Heart right ventricle (tissue), 16 donors: ENCODE measurements around the gene TFRC. TPM values are rescaled to one million over a fixed set of nuclear protein-coding genes. Genes with fewer than 3 reads are reported as not detected.
"Not testable (repeated sequence)": the region's sequence is repeated elsewhere in the genome, so short reads cannot be mapped to it uniquely, and the experiment has no call there.

Experiments used
- ATAC-seq, 8 donors: fragments of 200-7000 bp; cut with Tn5 transposase; one replicate each; pipeline ENCODE4 v1.9.1; 2020; ENCODE audit warnings: mild to moderate bottlenecking in 8 of 8, moderate library complexity in 8 of 8, moderate number of reproducible peaks in 1 of 8
- DNase-seq, 2 donors: peaks; one replicate each; pipeline ENCODE4 v3.0.0-alpha.2; 2020
- H3K27ac ChIP-seq, 10 donors: fragments of 200-600 bp; sonication (generic) in 2 of 10; one replicate each; pipeline versions ENCODE4 v1.5.0 to v1.8.0; 2020 to 2022; ENCODE audit warnings: mild to moderate bottlenecking in 3 of 10
- H3K27me3 ChIP-seq, 7 donors: fragments of 200-600 bp; one replicate each; pipeline ENCODE4 v1.8.0; 2021 to 2022; ENCODE audit warnings: mild to moderate bottlenecking in 2 of 7
- H3K36me3 ChIP-seq, 9 donors: fragments of 200-600 bp; sonication (generic) in 1 of 9; one replicate each; pipeline versions ENCODE4 v1.5.0 to v1.8.0; 2020 to 2022; ENCODE audit warnings: mild to moderate bottlenecking in 2 of 9
- H3K4me1 ChIP-seq, 9 donors: fragments of 200-600 bp; sonication (generic) in 1 of 9; one replicate each; pipeline versions ENCODE4 v1.5.0 to v1.8.0; 2020 to 2022; ENCODE audit warnings: mild to moderate bottlenecking in 4 of 9
- H3K4me3 ChIP-seq, 10 donors: fragments of 200-600 bp; sonication (generic) in 2 of 10; one replicate each; pipeline versions ENCODE4 v1.5.0 to v1.8.0; 2020 to 2022; ENCODE audit warnings: mild to moderate bottlenecking in 7 of 10, moderate library complexity in 2 of 10
- H3K9me3 ChIP-seq, 11 donors: fragments of 200-600 bp in 10 of 11; sonication (generic) in 2 of 11; one replicate each; pipeline versions ENCODE4 v1.5.0 to v1.8.0; 2013 to 2022; ENCODE audit warnings: mild to moderate bottlenecking in 2 of 11, control low read depth in 1 of 11, moderate library complexity in 1 of 11
- CTCF ChIP-seq, 9 donors: fragments of 200-600 bp; sonication (generic) in 2 of 9; IDR thresholded peaks; one replicate each; pipeline versions ENCODE4 v1.5.0 to v1.8.0; 2021 to 2022; ENCODE audit warnings: antibody characterized with exemption in 9 of 9, mild to moderate bottlenecking in 5 of 9, moderate library complexity in 1 of 9
- WGBS, 2 donors: extraction: QIAGEN DNeasy Blood & Tissue Kit; methylation state at CpG; one replicate each; pipeline ENCODE4 v1.1.7; 2013; ENCODE audit warnings: inconsistent platforms in 1 of 2; 5-methylcytosine and 5-hydroxymethylcytosine counted together
- intact Hi-C, 10 donors: fragments of 100-400 bp; cut with DNase I; formaldehyde crosslinking; loops; one replicate each; pipeline versions ENCODE4 v1.11.1 to v1.14.2; 2022
- polyA plus RNA-seq, 2 donors: library from polyadenylated mRNA; stranded (reverse); fragments of 200-250 nt; gene quantifications; one replicate each; pipeline ENCODE4 v1.2.3, GENCODE V29; 2013
- total RNA-seq, 10 donors: library from RNA; stranded (reverse); fragmentation: NEBNext Ultra II Directional in 3 of 10; extraction: Animal tissue kit (Norgen Biotek cat#: 25700) in 3 of 10; gene quantifications; one replicate each; pipeline versions ENCODE4 v1.2.1 to v1.2.4, GENCODE V29; 2021 to 2023
- donor health status: Arrhythmogenic right ventricular cardiomyopathy.
- donor health status: ischemic (EF 13 %, LVEDD 7.1; RV severe dilation, severe dysfunction).
- donor health status: healthy with polysubstance abuse.
- donor health status: DM: no; HTN: yes; CAD: no.
- donor health status: DM: no; HTN: no; CAD: no.
- donor health status: ischemic (EF 25% LVEDD 6.9; RV normal size, moderate dysfunction).
- donor health status: ischemic (EF 25% LVEDD 5.7; RV mildly dilated, moderate dysfunction).
- donor health status: healthy.
- donor health status: DM: yes; HTN: yes; CAD: no.
- donor health status: Ischemic cardiomyopathy.
- donor health status: ischemic (EF 35%, LVEDD 5.7; RV mildly dilated, moderate dysfunction).
- donor health status: nonischemic (EF 11% LVEDD 7.7; RV severe dilation, severe dysfunction).
- donor health status: DM: yes; HTN: yes; CAD: no.
- donor health status: PGD.
- donor health status: ischemic (EF 29% LVEDD 5.4; RV normal size, mild dysfunction).
- donor health status: nonischemic (EF 23%, LVEDD 6.1; RV moderate dilation, normal function).

TFRC gene
- total and polyA plus RNA-seq, 12 donors = 25.7 to 300 (median 81.5) TPM

GRCh38 chr3:196003611-196004010 is 78.3 kb downstream of the TFRC start:
- intact Hi-C loops = loop anchor here in 1 of 10 donors (5.0 kb wide), 1 partner anchor 61 kb away; no protein-coding TSS in a partner anchor
- TF ChIP-seq CTCF (IDR thresholded peaks at IDR 0.05) = no peak
- H3K4me1 ChIP-seq = no peaks in the 10 kb centered on the region
- DNase-seq (no peak), ATAC-seq (no peak)
- no peak overlapping the region for H3K4me3 ChIP-seq
- WGBS, 2 donors = 88 to 94% methylated on average over 12 of the region's 12 CpGs
- H3K36me3 ChIP-seq = no peaks in the 10 kb centered on the region
- no peak overlapping the region for H3K27ac ChIP-seq
- peaks cover 0 to 7% (median 0%) of the 10 kb centered on the region in 7 donors for H3K27me3 ChIP-seq
- no peaks in the 10 kb centered on the region for H3K9me3 ChIP-seq

GRCh38 chr3:196002721-196003120 is 79.2 kb downstream of the TFRC start:
- DNase-seq, H3K36me3 ChIP-seq, H3K4me3 ChIP-seq, ATAC-seq, H3K9me3 ChIP-seq, H3K27ac ChIP-seq, H3K27me3 ChIP-seq, H3K4me1 ChIP-seq: not testable (repeated sequence)
- intact Hi-C loops = loop anchor here in 1 of 10 donors (5.0 kb wide), 1 partner anchor 60 kb away; no protein-coding TSS in a partner anchor
- 92 to 97% methylated on average over 6 of the region's 6 CpGs for WGBS, 2 donors

GRCh38 chr3:196001240-196001639 is 80.7 kb downstream of the TFRC start:
- not testable (repeated sequence) for DNase-seq, ATAC-seq, H3K4me3 ChIP-seq, H3K27me3 ChIP-seq, H3K9me3 ChIP-seq, H3K27ac ChIP-seq, H3K36me3 ChIP-seq, H3K4me1 ChIP-seq
- WGBS, 2 donors = 86 to 88% methylated on average over 7 of the region's 7 CpGs
- intact Hi-C loops = loop anchor here in 1 of 10 donors (5.0 kb wide), 1 partner anchor 59 kb away; no protein-coding TSS in a partner anchor

- DNase-seq, H3K4me1 ChIP-seq, H3K36me3 ChIP-seq, H3K9me3 ChIP-seq, H3K27ac ChIP-seq, H3K27me3 ChIP-seq, H3K4me3 ChIP-seq: not testable (repeated sequence)
- intact Hi-C loops = loop anchor here in 1 of 10 donors (5.0 kb wide), 1 partner anchor 58 kb away; no protein-coding TSS in a partner anchor
- ATAC-seq = peak in 1 of 8 donors; percentile 41
- 77 to 82% methylated on average over 12 to 15 of the region's 15 CpGs for WGBS, 2 donors
Observed at GRCh38 chr3:196000360-196000950, 81.4 kb downstream of the TFRC start.

- no peak overlapping the region for H3K4me3 ChIP-seq
- intact Hi-C loops = loop anchor here in 1 of 10 donors (5.0 kb wide), 1 partner anchor 58 kb away; no protein-coding TSS in a partner anchor
- DNase-seq (no peak), ATAC-seq (no peak)
- no peaks in the 10 kb centered on the region for H3K9me3 ChIP-seq
- H3K4me1 ChIP-seq = no peaks in the 10 kb centered on the region
- H3K27ac ChIP-seq = no peak overlapping the region
- 83 to 88% methylated on average over 8 of the region's 8 CpGs for WGBS, 2 donors
- no peak for TF ChIP-seq CTCF (IDR thresholded peaks at IDR 0.05)
- H3K27me3 ChIP-seq = peaks cover 0 to 4% (median 0%) of the 10 kb centered on the region in 7 donors
- no peaks in the 10 kb centered on the region for H3K36me3 ChIP-seq
Observed at GRCh38 chr3:195999896-196000295, 82.0 kb downstream of the TFRC start.

Other genes with a start within 250 kb of the TFRC start
- 10 to 100 TPM; 17.6 to 47.3 (median 32.2) TPM for gene TNK2, start 173.5 kb downstream of the TFRC start, total RNA-seq
- 10 to 100 TPM; 31.3 to 48.3 TPM for gene TNK2, start 173.5 kb downstream of the TFRC start, polyA plus RNA-seq
- 1 to 10 TPM in 1 of 10 donors, under 1 TPM in 1, not detected in 8; 0.77 to 1.3 TPM for gene ZDHHC19, start 129.3 kb upstream of the TFRC start, total RNA-seq
- gene ZDHHC19, start 129.3 kb upstream of the TFRC start, polyA plus RNA-seq = under 1 TPM in 1 of 2 donors, not detected in 1; 0.19 TPM
- gene SLC51A, start 134.4 kb upstream of the TFRC start, total RNA-seq = under 1 TPM in 3 of 10 donors, not detected in 7; 0.29 to 0.53 (median 0.52) TPM
- 1 to 10 TPM in 1 of 2 donors, under 1 TPM in 1; 0.23 to 1.0 TPM for gene SLC51A, start 134.4 kb upstream of the TFRC start, polyA plus RNA-seq
- 100 to 1,000 TPM in 8 of 10 donors, 10 to 100 TPM in 2; 93.8 to 121 (median 106) TPM for gene PCYT1A, start 205.6 kb upstream of the TFRC start, total RNA-seq
- 10 to 100 TPM; 21.0 to 34.7 TPM for gene PCYT1A, start 205.6 kb upstream of the TFRC start, polyA plus RNA-seq
- gene DYNLT2B, start 236.2 kb upstream of the TFRC start, total RNA-seq = 1 to 10 TPM; 2.1 to 6.3 (median 3.9) TPM
- 1 to 10 TPM; 4.7 to 8.1 TPM for gene DYNLT2B, start 236.2 kb upstream of the TFRC start, polyA plus RNA-seq